Activated T-cell treated with anti-CD3 and anti-CD28 coated beads for 1 hour (primary cell): Measurements from ENCODE around the gene FEN1.

Source experiments
- DNase-seq: peaks from one replicate; pipeline ENCODE4 v3.0.0-alpha.2; 2020; ENCODE audit warnings: low read depth

The FEN1 gene

GRCh38 chr11:61844909-61845565 is 52.3 kb downstream of the FEN1 start:
- no peak for DNase-seq

GRCh38 chr11:61846362-61847020 is 53.8 kb downstream of the FEN1 start:
- DNase-seq = no peak
